ENCODE measurements around the gene PHGDH.
"Not testable (repeated sequence)": the region's sequence is repeated elsewhere in the genome, so short reads cannot be mapped to it uniquely, and the experiment has no call there.

The PHGDH gene

GRCh38 chr1:119689511-119689910 lies 22.2 kb upstream of the PHGDH start:
- no peak for DNase-seq (ENCODE audit: low read depth in 2 of 2)
- no peak overlapping the region for H3K4me3 ChIP-seq (replicated peaks in 1 of 2; ENCODE audit: low read depth in 2 of 2, low read length in 2 of 2)
- TF ChIP-seq CTCF (IDR thresholded peaks at IDR 0.05; ENCODE audit: low read depth, low read length): no peak

DNA sequence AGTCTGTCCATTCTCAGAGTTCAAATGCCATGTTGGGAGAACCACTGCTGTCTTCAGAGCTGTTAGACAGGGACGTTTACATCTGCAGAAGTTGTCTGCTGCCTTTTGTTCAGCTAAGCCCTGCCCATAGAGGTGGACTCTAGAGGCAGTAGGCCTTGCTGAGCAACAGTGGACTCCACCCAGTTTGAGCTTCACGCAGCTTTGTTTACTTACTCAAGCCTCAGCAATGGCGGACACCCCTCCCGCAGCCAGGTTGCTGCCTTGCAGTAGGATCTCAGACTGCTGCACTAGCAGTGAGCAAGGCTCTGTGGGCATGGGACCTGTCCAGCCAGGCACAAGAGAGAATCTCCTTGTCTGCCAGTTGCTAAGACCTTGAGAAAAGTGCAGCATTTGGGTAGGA lies 14.9 kb upstream of the PHGDH start:
- H3K4me3 ChIP-seq (replicated peaks in 1 of 2; ENCODE audit: low read depth in 2 of 2, low read length in 2 of 2); DNase-seq (ENCODE audit: low read depth in 2 of 2): not testable (repeated sequence)

GRCh38 chr1:119697598-119697997 lies 14.1 kb upstream of the PHGDH start:
- H3K4me3 ChIP-seq (replicated peaks in 1 of 2; ENCODE audit: low read depth in 2 of 2, low read length in 2 of 2): no peak overlapping the region
- no peak for DNase-seq (ENCODE audit: low read depth in 2 of 2)
- TF ChIP-seq CTCF (IDR thresholded peaks at IDR 0.05; ENCODE audit: low read depth, low read length): no peak

- DNase-seq (ENCODE audit: low read depth in 2 of 2): no peak
- TF ChIP-seq CTCF (IDR thresholded peaks at IDR 0.05; ENCODE audit: low read depth, low read length): no peak
Observed at GRCh38 chr1:119700326-119700725, 11.4 kb upstream of the PHGDH start.

DNA sequence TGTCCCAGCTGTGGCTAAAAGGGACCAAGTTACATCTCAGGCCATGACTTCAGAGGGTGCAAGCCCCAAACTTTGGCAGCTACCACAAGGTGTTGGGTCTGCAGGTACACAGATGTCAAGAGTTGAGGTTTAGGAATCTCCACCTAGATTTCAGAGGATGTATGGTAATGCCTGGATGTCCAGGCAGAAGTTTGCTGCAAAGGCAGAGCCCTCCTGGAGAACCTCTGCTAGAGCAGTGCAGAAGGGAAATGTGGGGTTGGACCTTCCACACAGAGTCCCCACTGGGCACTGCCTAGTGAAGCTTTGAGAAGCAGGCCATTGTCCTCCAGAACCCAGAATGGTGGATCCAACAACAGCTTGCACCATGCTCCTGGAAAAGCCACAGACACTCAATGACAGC lies 10.1 kb upstream of the PHGDH start:
- TF ChIP-seq CTCF (IDR thresholded peaks at IDR 0.05; ENCODE audit: low read depth, low read length): no peak
- no peak for DNase-seq (ENCODE audit: low read depth in 2 of 2)
- H3K4me3 ChIP-seq (replicated peaks in 1 of 2; ENCODE audit: low read depth in 2 of 2, low read length in 2 of 2): no peak overlapping the region

More at GRCh38 chr1:119700326-119700725, 11.4 kb upstream of the PHGDH start:
- H3K4me3 ChIP-seq (replicated peaks in 1 of 2; ENCODE audit: low read depth in 2 of 2, low read length in 2 of 2): no peak overlapping the region

GRCh38 chr1:119702384-119702783 lies 9.3 kb upstream of the PHGDH start:
- H3K4me3 ChIP-seq (replicated peaks in 1 of 2; ENCODE audit: low read depth in 2 of 2, low read length in 2 of 2): no peak overlapping the region
- DNase-seq (ENCODE audit: low read depth in 2 of 2): peak; percentile 39 to 88
- no peak for TF ChIP-seq CTCF (IDR thresholded peaks at IDR 0.05; ENCODE audit: low read depth, low read length)

DNA sequence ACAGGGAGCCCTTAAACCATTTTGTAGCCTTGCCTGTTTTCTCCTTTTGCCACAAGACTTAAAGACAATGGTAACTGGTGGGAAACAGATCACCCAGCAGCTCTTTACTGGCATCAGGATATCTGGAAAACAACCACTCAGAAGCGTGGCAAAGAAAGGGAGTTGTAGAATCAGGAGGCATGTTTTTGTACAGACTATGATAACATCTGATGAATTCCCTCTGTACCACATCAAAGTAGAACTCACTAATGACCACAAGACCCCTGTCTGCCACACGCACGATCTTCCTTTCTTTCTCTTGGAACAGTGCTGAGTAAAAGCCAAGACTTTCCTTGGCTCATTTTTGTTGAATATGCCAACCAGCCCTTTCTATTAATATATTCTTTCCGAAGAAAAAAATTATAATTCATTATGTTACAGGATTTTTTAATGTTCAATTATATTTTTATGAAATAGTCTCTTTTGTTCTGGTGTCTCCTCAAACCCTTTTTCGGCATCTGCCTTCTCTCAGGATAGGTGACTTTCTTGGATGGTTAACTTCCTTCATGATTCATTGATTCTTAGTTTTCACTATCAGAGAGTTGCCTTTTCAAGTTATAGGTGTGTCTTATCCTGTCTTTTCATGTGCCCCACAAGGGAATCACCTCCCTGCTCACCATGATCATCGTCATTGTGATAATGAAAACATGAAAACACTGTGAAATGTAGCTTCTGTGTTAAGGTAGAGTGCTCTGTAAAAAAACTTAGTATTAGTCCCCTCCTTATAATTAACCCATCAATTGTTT lies 7.9 kb upstream of the PHGDH start:
- no peak for DNase-seq (ENCODE audit: low read depth in 2 of 2)
- no peak overlapping the region for H3K4me3 ChIP-seq (replicated peaks in 1 of 2; ENCODE audit: low read depth in 2 of 2, low read length in 2 of 2)
- TF ChIP-seq CTCF (IDR thresholded peaks at IDR 0.05; ENCODE audit: low read depth, low read length): no peak

- not testable (repeated sequence) for DNase-seq (ENCODE audit: low read depth in 2 of 2); H3K4me3 ChIP-seq (replicated peaks in 1 of 2; ENCODE audit: low read depth in 2 of 2, low read length in 2 of 2)
Observed at GRCh38 chr1:119706599-119706998, 5.1 kb upstream of the PHGDH start.

DNA sequence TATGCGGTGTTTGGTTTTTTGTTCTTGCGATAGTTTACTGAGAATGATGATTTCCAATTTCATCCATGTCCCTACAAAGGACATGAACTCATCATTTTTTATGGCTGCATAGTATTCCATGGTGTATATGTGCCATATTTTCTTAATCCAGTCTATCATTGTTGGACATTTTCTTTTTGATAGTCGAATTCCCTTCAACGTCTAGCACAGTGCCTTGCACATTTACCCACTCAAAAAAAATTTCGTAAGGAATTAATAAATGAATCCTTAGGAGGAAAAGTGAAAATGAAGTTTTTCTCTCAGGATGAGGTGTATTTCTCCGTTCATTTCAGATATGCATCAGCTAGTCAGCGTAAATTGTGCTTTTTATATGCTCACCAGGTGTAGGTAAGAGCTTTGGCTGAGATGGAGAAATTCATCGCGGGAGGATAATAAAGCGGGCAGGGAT lies 354 bp upstream of the PHGDH start:
- peak overlapping the region; percentile 60 to 85 for H3K4me3 ChIP-seq (replicated peaks in 1 of 2; ENCODE audit: low read depth in 2 of 2, low read length in 2 of 2)
- DNase-seq (ENCODE audit: low read depth in 2 of 2): not testable (repeated sequence)

Measured in cardiac fibroblast (primary cell).